ENCODE data around the gene IFIT1B.
"Not testable (repeated sequence)": the region's sequence is repeated elsewhere in the genome, so short reads cannot be mapped to it uniquely, and the experiment has no call there.

IFIT1B gene

GRCh38 chr10:89377705-89378637 is at the start of gene IFIT1B:
Gene IFIT1B, plus strand, starts transcription at chr10:89378056. Its CDS starts 80 bp downstream, at chr10:89378136.
- no peak for DNase-seq (ENCODE audit: low spot score)

- DNase-seq (ENCODE audit: low spot score) = no peak
These were observed 48.7 kb upstream of the IFIT1B start for GRCh38 chr10:89329151-89329550.

- not testable (repeated sequence) for DNase-seq (ENCODE audit: low spot score)
These were observed 47.8 kb upstream of the IFIT1B start for GRCh38 chr10:89330014-89330413.

- no peak for DNase-seq (ENCODE audit: low spot score)
These were observed 47.2 kb upstream of the IFIT1B start for GRCh38 chr10:89330537-89331212.

- DNase-seq (ENCODE audit: low spot score) = not testable (repeated sequence)
These were observed 46.3 kb upstream of the IFIT1B start for GRCh38 chr10:89331487-89332122.

- DNase-seq (ENCODE audit: low spot score) = peak; percentile 46
These were observed 45.7 kb upstream of the IFIT1B start for GRCh38 chr10:89332123-89332633.

- no peak for DNase-seq (ENCODE audit: low spot score)
These were observed 42.6 kb upstream of the IFIT1B start for GRCh38 chr10:89335226-89335625.

GRCh38 chr10:89336241-89336640 is 41.6 kb upstream of the IFIT1B start:
- DNase-seq (ENCODE audit: low spot score) = no peak

GRCh38 chr10:89337484-89337883 is 40.4 kb upstream of the IFIT1B start:
- peak; percentile 52 for DNase-seq (ENCODE audit: low spot score)

- no peak for DNase-seq (ENCODE audit: low spot score)
These were observed 39.1 kb upstream of the IFIT1B start for GRCh38 chr10:89338713-89339112.

- DNase-seq (ENCODE audit: low spot score) = no peak
These were observed 38.0 kb upstream of the IFIT1B start for GRCh38 chr10:89339875-89340274.

GRCh38 chr10:89341649-89342048 is 36.2 kb upstream of the IFIT1B start:
- DNase-seq (ENCODE audit: low spot score) = no peak

- DNase-seq (ENCODE audit: low spot score) = no peak
These were observed 35.5 kb upstream of the IFIT1B start for GRCh38 chr10:89342206-89342958.

- DNase-seq (ENCODE audit: low spot score) = no peak
These were observed 34.6 kb upstream of the IFIT1B start for GRCh38 chr10:89343089-89343767.

GRCh38 chr10:89344156-89344555 is 33.7 kb upstream of the IFIT1B start:
- DNase-seq (ENCODE audit: low spot score) = no peak

- DNase-seq (ENCODE audit: low spot score) = no peak
These were observed 32.4 kb upstream of the IFIT1B start for GRCh38 chr10:89345367-89346000.

GRCh38 chr10:89346405-89347254 is 31.2 kb upstream of the IFIT1B start:
- no peak for DNase-seq (ENCODE audit: low spot score)

GRCh38 chr10:89347701-89348457 is 30.0 kb upstream of the IFIT1B start:
- no peak for DNase-seq (ENCODE audit: low spot score)

GRCh38 chr10:89348481-89348880 is 29.4 kb upstream of the IFIT1B start:
- DNase-seq (ENCODE audit: low spot score) = no peak
